Lung (tissue), 12 donors: Measurements from ENCODE around the gene SH3GL1. TPM values are rescaled to one million over a fixed set of nuclear protein-coding genes. Genes with fewer than 3 reads are reported as not detected.
A peak's percentile ranks its signal among the peaks of the same experiment; 100 is the strongest.

Experiments used
- ATAC-seq: fragments of 200-7000 bp; cut with Tn5 transposase; one replicate; pipeline ENCODE4 v1.9.1; 2020; ENCODE audit warnings: moderate number of reproducible peaks; ENCODE audit not compliant: insufficient read depth, low FRiP score
- DNase-seq, 3 donors: peaks; one replicate each; pipeline ENCODE4 v3.0.0-alpha.2; 2013 to 2017
- H3K27ac ChIP-seq, 2 donors: one replicate each; pipeline ENCODE4 v1.5.1; 2013; ENCODE audit warnings: mild to moderate bottlenecking in 2 of 2, moderate library complexity in 2 of 2, control low read depth in 1 of 2, inconsistent platforms in 1 of 2, low read depth in 1 of 2, low read length in 1 of 2
- H3K27me3 ChIP-seq, 3 donors: one replicate each; pipeline ENCODE4 v1.5.1; 2013; ENCODE audit warnings: low read length in 2 of 3; ENCODE audit not compliant: control insufficient read depth in 3 of 3, insufficient read depth in 3 of 3
- H3K36me3 ChIP-seq, 4 donors: one replicate each; pipeline ENCODE4 v1.5.1; 2013; ENCODE audit warnings: low read length in 4 of 4, mild to moderate bottlenecking in 1 of 4, moderate library complexity in 1 of 4; ENCODE audit not compliant: control insufficient read depth in 4 of 4, insufficient read depth in 4 of 4
- H3K4me1 ChIP-seq, 5 donors: one replicate each; pipeline ENCODE4 v1.5.1; 2013; ENCODE audit warnings: low read length in 5 of 5, mild to moderate bottlenecking in 2 of 5, moderate library complexity in 1 of 5; ENCODE audit not compliant: control insufficient read depth in 5 of 5, insufficient read depth in 5 of 5
- H3K4me3 ChIP-seq: one replicate; pipeline ENCODE4 v1.5.1; 2013; ENCODE audit warnings: mild to moderate bottlenecking, control low read depth, moderate library complexity
- H3K9ac ChIP-seq, 2 donors: one replicate each; pipeline ENCODE4 v1.5.1; 2013; ENCODE audit warnings: low read length in 2 of 2, control low read depth in 1 of 2; ENCODE audit not compliant: insufficient read depth in 1 of 2
- H3K9me3 ChIP-seq, 4 donors: one replicate each; pipeline ENCODE4 v1.5.1; 2013; ENCODE audit warnings: low read length in 3 of 4, mild to moderate bottlenecking in 1 of 4, moderate library complexity in 1 of 4; ENCODE audit not compliant: control insufficient read depth in 4 of 4, insufficient read depth in 3 of 4
- CTCF ChIP-seq: IDR thresholded peaks from 2 replicates; pipeline ENCODE4 v1.5.1; 2012; ENCODE audit warnings: mild to moderate bottlenecking; ENCODE audit errors: control extremely low read depth, extremely low read depth
- WGBS, 2 donors: extraction: QIAGEN DNeasy Blood & Tissue Kit; methylation state at CpG; one replicate each; pipeline ENCODE4 v1.1.7; 2013; 5-methylcytosine and 5-hydroxymethylcytosine counted together
- polyA plus RNA-seq, 2 donors: library from polyadenylated mRNA; stranded (reverse); fragments of 200-250 nt; gene quantifications; one replicate each; pipeline ENCODE4 v1.2.1, GENCODE V29; 2013
- total RNA-seq, 2 donors: library from RNA; depleted of rRNA in 1 of 2; stranded (reverse); fragments of >200 nt in 1 of 2; gene quantifications; one replicate each; pipeline ENCODE4 v1.2.1, GENCODE V29; 2014 to 2021
- donor health status: control.
- donor health status: control.
- donor health status: Bipolar disorder and iron deficiency.
- donor health status: healthy.
- donor health status: DM: yes; HTN: yes; CAD: no.

The SH3GL1 gene
- total and polyA plus RNA-seq, 4 donors = 30.6 to 68.6 (median 59.2) TPM

- H3K9ac ChIP-seq = peak within 1 kb of the TSS; percentile 51 to 99
- no peaks in the 10 kb centered on the region for H3K27me3 ChIP-seq
- peak; percentile 91 for ATAC-seq
- 0% methylated on average over 56 to 84 of the region's 84 CpGs for WGBS, 2 donors
- no peaks in the 10 kb centered on the region for H3K9me3 ChIP-seq
- peak; percentile 100 for DNase-seq
- peaks cover 0 to 38% (median 15%) of the 10 kb centered on the region in 5 donors for H3K4me1 ChIP-seq
- H3K27ac ChIP-seq = peak within 1 kb of the TSS; percentile 34 to 87
- H3K36me3 ChIP-seq = peaks cover 0 to 9% (median 3%) of the 10 kb centered on the region in 4 donors
- no peak for TF ChIP-seq CTCF
- H3K4me3 ChIP-seq = peak within 1 kb of the TSS; percentile 77
Measured at GRCh38 chr19:4402171-4403004, 2.0 kb upstream of the SH3GL1 start, which contains the start of gene CHAF1A. TSS of gene CHAF1A (plus strand) at chr19:4402640. CDS start at chr19:4402763, 123 bp downstream.

GRCh38 chr19:4401769-4402170 lies 1.4 kb upstream of the SH3GL1 start:
- no peak for TF ChIP-seq CTCF
- WGBS, 2 donors = 0 to 1% methylated on average over 8 of the region's 8 CpGs
- no peaks in the 10 kb centered on the region for H3K9me3 ChIP-seq
- H3K27ac ChIP-seq = peak overlapping the region in 1 of 2 donors; percentile 87
- DNase-seq (no peak), ATAC-seq (no peak)
- H3K9ac ChIP-seq = peak overlapping the region in 1 of 2 donors; percentile 99
- peaks cover 2 to 44% (median 15%) of the 10 kb centered on the region in 5 donors for H3K4me1 ChIP-seq
- no peak overlapping the region for H3K4me3 ChIP-seq
- H3K36me3 ChIP-seq = peaks cover 0 to 9% (median 5%) of the 10 kb centered on the region in 4 donors
- H3K27me3 ChIP-seq = no peaks in the 10 kb centered on the region

- no peak for TF ChIP-seq CTCF
- Histone ChIP-seq H3K4me3 (peak overlapping the region; percentile 84), H3K27me3 (no peaks in the 10 kb centered on the region), H3K27ac (peak overlapping the region; percentile 96 to 97), H3K4me1 (peaks cover 3 to 47% (median 17%) of the 10 kb centered on the region in 5 donors), H3K9me3 (no peaks in the 10 kb centered on the region), H3K36me3 (peaks cover 0 to 15% (median 8%) of the 10 kb centered on the region in 4 donors), H3K9ac (peak overlapping the region; percentile 77 to 96)
- ATAC-seq (no peak), DNase-seq (peak; percentile 52 to 69 (median 64))
- WGBS, 2 donors = 0 to 1% methylated on average over 8 to 12 of the region's 12 CpGs
Measured at GRCh38 chr19:4399812-4400134, 574 bp downstream of the SH3GL1 start.
